ENCODE data around the gene RASGRP3.
"Not testable (repeated sequence)": the region's sequence is repeated elsewhere in the genome, so short reads cannot be mapped to it uniquely, and the experiment has no call there.

The RASGRP3 gene

GRCh38 chr2:33458248-33458819 is 18.1 kb upstream of the RASGRP3 start:
- no peak for DNase-seq

GRCh38 chr2:33459745-33460144 is 16.7 kb upstream of the RASGRP3 start:
- DNase-seq, result no peak

GRCh38 chr2:33462512-33462911 is 13.9 kb upstream of the RASGRP3 start:
- not testable (repeated sequence) for DNase-seq

GRCh38 chr2:33467413-33467812 is 9.0 kb upstream of the RASGRP3 start:
- DNase-seq, result no peak

- DNase-seq, result no peak
Observed at GRCh38 chr2:33469238-33469637, 7.2 kb upstream of the RASGRP3 start.

GRCh38 chr2:33475224-33476130 is 972 bp upstream of the RASGRP3 start:
- DNase-seq, result peak; percentile 81

- DNase-seq, result no peak
Observed at GRCh38 chr2:33476793-33477190, 343 bp downstream of the RASGRP3 start.

GRCh38 chr2:33477473-33478468 is 1.3 kb downstream of the RASGRP3 start:
- no peak for DNase-seq

GRCh38 chr2:33478968-33479731 is 2.7 kb downstream of the RASGRP3 start:
- no peak for DNase-seq

- DNase-seq, result no peak
Observed at GRCh38 chr2:33482518-33482917, 6.1 kb downstream of the RASGRP3 start.

- DNase-seq, result no peak
Observed at GRCh38 chr2:33484042-33484621, 7.7 kb downstream of the RASGRP3 start.

- no peak for DNase-seq
Observed at GRCh38 chr2:33485051-33485450, 8.6 kb downstream of the RASGRP3 start.

GRCh38 chr2:33486544-33486943 is 10.1 kb downstream of the RASGRP3 start:
- no peak for DNase-seq

GRCh38 chr2:33488178-33488690 is 11.8 kb downstream of the RASGRP3 start:
- DNase-seq, result no peak

GRCh38 chr2:33488715-33489540 is 12.5 kb downstream of the RASGRP3 start:
- DNase-seq, result no peak

GRCh38 chr2:33489835-33490431 is 13.5 kb downstream of the RASGRP3 start:
- no peak for DNase-seq

GRCh38 chr2:33491441-33492084 is 15.1 kb downstream of the RASGRP3 start:
- no peak for DNase-seq

GRCh38 chr2:33492399-33493134 is 16.1 kb downstream of the RASGRP3 start:
- no peak for DNase-seq

- no peak for DNase-seq
Observed at GRCh38 chr2:33494155-33494779, 17.8 kb downstream of the RASGRP3 start.
